Endodermal cell (in vitro differentiated cells): ENCODE data around the gene HSBP1L1. TPM values are rescaled to one million over a fixed set of nuclear protein-coding genes. Genes with fewer than 3 reads are reported as not detected.

ENCODE experiments used
- DNase-seq: peaks from one replicate; pipeline ENCODE4 v3.0.0-alpha.2; 2017
- H3K27ac ChIP-seq: 2 replicates; pipeline ENCODE4 v1.5.1; 2013; ENCODE audit warnings: mild to moderate bottlenecking, low read depth, low read length, moderate library complexity
- H3K27me3 ChIP-seq: 2 replicates; pipeline ENCODE4 v1.6.1; 2013; ENCODE audit warnings: mild to moderate bottlenecking, low read length, moderate library complexity; ENCODE audit not compliant: insufficient read depth, control insufficient read depth, poor library complexity, severe bottlenecking
- H3K36me3 ChIP-seq: 2 replicates; pipeline ENCODE4 v1.7.0; 2013; ENCODE audit warnings: mild to moderate bottlenecking, low read length, moderate library complexity; ENCODE audit not compliant: control insufficient read depth, insufficient read depth
- H3K4me1 ChIP-seq: one replicate; pipeline ENCODE4 v1.7.0; 2013; ENCODE audit warnings: low read length; ENCODE audit not compliant: control insufficient read depth, insufficient read depth
- H3K4me3 ChIP-seq: 2 replicates; pipeline ENCODE4 v1.5.1; 2013; ENCODE audit warnings: mild to moderate bottlenecking, low read length, moderate library complexity
- H3K9ac ChIP-seq: 2 replicates; pipeline ENCODE4 v1.6.1; 2013; ENCODE audit warnings: mild to moderate bottlenecking, low read length, moderate library complexity; ENCODE audit not compliant: poor library complexity, severe bottlenecking; ENCODE audit errors: extremely low read depth
- H3K9me3 ChIP-seq: 2 replicates; pipeline ENCODE4 v1.6.1; 2013; ENCODE audit warnings: mild to moderate bottlenecking, low read length, moderate library complexity; ENCODE audit not compliant: control insufficient read depth
- H3K27ac Mint-ChIP-seq: 2 replicates; pipeline ENCODE4 v1.8.0; 2020; ENCODE audit warnings: mixed read lengths
- H3K27me3 Mint-ChIP-seq: 2 replicates; pipeline ENCODE4 v1.8.0; 2021; ENCODE audit warnings: mild to moderate bottlenecking, mixed read lengths; ENCODE audit not compliant: insufficient read depth
- H3K36me3 Mint-ChIP-seq: 2 replicates; pipeline ENCODE4 v1.8.0; 2020; ENCODE audit warnings: low read depth, mixed read lengths
- H3K4me1 Mint-ChIP-seq: 2 replicates; pipeline ENCODE4 v1.8.0; 2020; ENCODE audit warnings: mixed read lengths
- H3K4me3 Mint-ChIP-seq: 2 replicates; pipeline ENCODE4 v1.8.0; 2020; ENCODE audit warnings: mild to moderate bottlenecking, moderate library complexity, mixed read lengths
- H3K9me3 Mint-ChIP-seq: 2 replicates; pipeline ENCODE4 v1.8.0; 2020; ENCODE audit warnings: mild to moderate bottlenecking, mixed read lengths
- CTCF ChIP-seq: fragments of 200-600 bp; sonication (generic); conservative IDR thresholded peaks from 2 replicates; pipeline ENCODE4 v1.5.0; 2021; ENCODE audit warnings: antibody characterized with exemption, mild to moderate bottlenecking
- WGBS, 2 experiments: methylation state at CpG; one replicate each; pipeline versions ENCODE4 v1.1.5 to v1.1.7; 2013; ENCODE audit warnings: missing lambda C conversion rate in 2 of 2, mixed read lengths in 1 of 2; ENCODE audit not compliant: insufficient coverage in 1 of 2, insufficient read length in 1 of 2; 5-methylcytosine and 5-hydroxymethylcytosine counted together
- total RNA-seq, 2 donors: library from RNA; stranded (reverse); fragmentation: NEBNext Ultra II Directional in 1 of 2; extraction: Animal tissue kit (Norgen Biotek cat#: 25700) in 1 of 2; gene quantifications; 2 replicates in 1 of 2; 3 replicates in 1 of 2; pipeline ENCODE4 v1.2.1, GENCODE V29; 2021

Gene HSBP1L1
- total RNA-seq, 2 donors from 2014 or later = 2.6 to 2.7 TPM

GRCh38 chr18:79983253-79983652 is 18.8 kb downstream of the HSBP1L1 start:
- H3K9ac ChIP-seq = no peak overlapping the region
- no peak for TF ChIP-seq CTCF
- Mint-ChIP-seq H3K36me3 (peaks cover 39% of the 10 kb centered on the region), H3K4me3 (no peak overlapping the region), H3K9me3 (no peaks in the 10 kb centered on the region), H3K27ac (no peak overlapping the region), H3K4me1 (peaks cover 13% of the 10 kb centered on the region), H3K27me3 (no peaks in the 10 kb centered on the region)
- WGBS, 2 experiments = 89 to 94% methylated on average over 4 of the region's 4 CpGs
- no peak overlapping the region for H3K4me3 ChIP-seq
- no peaks in the 10 kb centered on the region for H3K4me1 ChIP-seq
- no peak for DNase-seq
- H3K9me3 ChIP-seq = no peaks in the 10 kb centered on the region
- H3K36me3 ChIP-seq = peaks cover 44% of the 10 kb centered on the region
- no peaks in the 10 kb centered on the region for H3K27me3 ChIP-seq
- no peak overlapping the region for H3K27ac ChIP-seq

- Mint-ChIP-seq H3K36me3 (peaks cover 39% of the 10 kb centered on the region), H3K27ac (no peak overlapping the region), H3K4me1 (peaks cover 13% of the 10 kb centered on the region), H3K27me3 (no peaks in the 10 kb centered on the region), H3K9me3 (no peaks in the 10 kb centered on the region), H3K4me3 (no peak overlapping the region)
- no peaks in the 10 kb centered on the region for H3K9me3 ChIP-seq
- H3K4me1 ChIP-seq = no peaks in the 10 kb centered on the region
- H3K36me3 ChIP-seq = peaks cover 44% of the 10 kb centered on the region
- 94 to 97% methylated on average over 3 to 7 of the region's 7 CpGs for WGBS, 2 experiments
- no peak overlapping the region for H3K9ac ChIP-seq
- no peak overlapping the region for H3K27ac ChIP-seq
- H3K27me3 ChIP-seq = no peaks in the 10 kb centered on the region
- DNase-seq = no peak
- no peak for TF ChIP-seq CTCF
- H3K4me3 ChIP-seq = no peak overlapping the region
Observed at GRCh38 chr18:79983793-79984192, 19.4 kb downstream of the HSBP1L1 start.

DNA sequence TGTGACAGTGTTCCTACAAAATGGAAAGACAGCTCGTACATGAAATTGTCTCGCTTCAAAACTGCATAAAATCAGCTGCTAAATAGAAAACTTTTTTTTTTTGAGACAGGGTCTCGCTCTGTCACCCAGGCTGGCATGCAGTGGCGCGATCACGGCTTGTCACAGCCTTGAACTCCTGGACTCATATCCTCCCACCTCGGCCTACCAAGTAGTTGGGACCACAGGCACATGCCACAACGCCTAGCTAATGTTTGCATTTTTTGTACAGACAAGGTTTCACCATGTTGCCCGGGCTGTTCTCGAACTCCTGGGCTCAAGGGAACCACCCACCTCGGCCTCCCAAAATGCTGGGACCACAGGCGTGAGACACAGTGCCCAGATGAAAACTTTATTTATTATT is 20.7 kb downstream of the HSBP1L1 start:
- Mint-ChIP-seq H3K4me3 (no peak overlapping the region), H3K27me3 (peaks cover 8% of the 10 kb centered on the region), H3K27ac (no peak overlapping the region), H3K36me3 (peaks cover 32% of the 10 kb centered on the region), H3K4me1 (peaks cover 13% of the 10 kb centered on the region), H3K9me3 (no peaks in the 10 kb centered on the region)
- Histone ChIP-seq H3K4me1 (no peaks in the 10 kb centered on the region), H3K36me3 (peaks cover 37% of the 10 kb centered on the region), H3K9ac (no peak overlapping the region), H3K4me3 (no peak overlapping the region), H3K9me3 (no peaks in the 10 kb centered on the region), H3K27ac (no peak overlapping the region), H3K27me3 (peaks cover 4% of the 10 kb centered on the region)
- no peak for DNase-seq
- no peak for TF ChIP-seq CTCF
- 94 to 97% methylated on average over 8 to 12 of the region's 12 CpGs for WGBS, 2 experiments
